IMR-90 (cell line): Measurements from ENCODE around the gene DUSP2. TPM values are rescaled to one million over a fixed set of nuclear protein-coding genes. Genes with fewer than 3 reads are reported as not detected.

ENCODE experiments used
- ATAC-seq: fragments of 200-7000 bp; cut with Tn5 transposase; 2 replicates; pipeline ENCODE4 v1.9.1; 2020; ENCODE audit warnings: low read depth, mild to moderate bottlenecking, moderate library complexity
- BruUV-seq: library from RNA; stranded (reverse); fragments of 400-500 nt; replicated peaks from 2 replicates; lab custom pipeline; 2021; lab: Mats Ljungman, UMichigan
- CTCF ChIA-PET: fragments of 300-600 bp; formaldehyde crosslinking; extraction: SDS; loops from one replicate; lab custom pipeline; 2021; ENCODE audit warnings: antibody characterized with exemption; lab: Yijun Ruan, JAX
- POLR2A ChIA-PET: fragments of 300-600 bp; sonication (Branson Sonifier 250); formaldehyde crosslinking; loops from one replicate; lab custom pipeline; 2022; ENCODE audit warnings: antibody characterized with exemption; ENCODE audit not compliant: unreplicated experiment; lab: Charles Lee
- DNase-seq: peaks from one replicate; pipeline ENCODE4 v3.0.0; 2013
- H2AFZ ChIP-seq: replicated peaks from 2 replicates; pipeline ENCODE3; 2013; ENCODE audit warnings: low read length, mild to moderate bottlenecking; ENCODE audit not compliant: poor library complexity
- H2AK5ac ChIP-seq: 2 replicates; pipeline ENCODE4 v1.6.1; 2013; ENCODE audit warnings: low read depth, low read length, inconsistent platforms
- H2AK9ac ChIP-seq: replicated peaks from 2 replicates; pipeline ENCODE3; 2013; ENCODE audit warnings: mild to moderate bottlenecking, low read depth, low read length, moderate library complexity; ENCODE audit not compliant: poor library complexity
- H2BK120ac ChIP-seq: 2 replicates; pipeline ENCODE4 v1.6.1; 2013; ENCODE audit warnings: low read depth, low read length, inconsistent platforms
- H2BK15ac ChIP-seq: 3 replicates; pipeline ENCODE4 v1.6.1; 2013; ENCODE audit warnings: low read depth, low read length, inconsistent platforms
- H2BK20ac ChIP-seq: 2 replicates; pipeline ENCODE4 v1.6.1; 2013; ENCODE audit warnings: low read depth, mild to moderate bottlenecking, inconsistent platforms, low read length, moderate library complexity
- H2BK5ac ChIP-seq: 2 replicates; pipeline ENCODE4 v1.6.1; 2013; ENCODE audit warnings: mild to moderate bottlenecking, low read depth, low read length, inconsistent platforms; ENCODE audit not compliant: poor library complexity, severe bottlenecking
- H3K14ac ChIP-seq: replicated peaks from 2 replicates; pipeline ENCODE4 v1.6.1; 2013; ENCODE audit warnings: low read depth, low read length, inconsistent platforms
- H3K18ac ChIP-seq: 2 replicates; pipeline ENCODE4 v1.6.1; 2013; ENCODE audit warnings: low read depth, low read length, control low read depth
- H3K23ac ChIP-seq: 2 replicates; pipeline ENCODE4 v1.6.1; 2013; ENCODE audit warnings: low read depth, low read length, inconsistent platforms
- H3K27ac ChIP-seq: 2 replicates; pipeline ENCODE4 v1.5.1; 2013; ENCODE audit warnings: mild to moderate bottlenecking, control low read depth, low read length; ENCODE audit not compliant: insufficient read depth
- H3K27me3 ChIP-seq: 2 replicates; pipeline ENCODE4 v1.6.1; 2013; ENCODE audit warnings: low read length; ENCODE audit not compliant: control insufficient read depth, insufficient read depth
- H3K36me3 ChIP-seq: 2 replicates; pipeline ENCODE4 v1.6.1; 2013; ENCODE audit warnings: low read length, mixed read lengths; ENCODE audit not compliant: control insufficient read depth, insufficient read depth
- H3K4ac ChIP-seq: 2 replicates; pipeline ENCODE4 v1.6.1; 2013; ENCODE audit warnings: low read depth, low read length, inconsistent platforms
- H3K4me1 ChIP-seq: 2 replicates; pipeline ENCODE4 v1.6.1; 2013; ENCODE audit warnings: low read length, mixed read lengths; ENCODE audit not compliant: control insufficient read depth, insufficient read depth
- H3K4me2 ChIP-seq: 2 replicates; pipeline ENCODE4 v1.6.1; 2013; ENCODE audit warnings: low read depth, mild to moderate bottlenecking, control low read depth, low read length, moderate library complexity
- H3K4me3 ChIP-seq: 2 replicates; pipeline ENCODE4 v1.5.1; 2013; ENCODE audit warnings: low read depth, mild to moderate bottlenecking, control low read depth, low read length, moderate library complexity; ENCODE audit not compliant: insufficient read depth
- H3K56ac ChIP-seq: 2 replicates; pipeline ENCODE4 v1.6.1; 2013; ENCODE audit warnings: low read length, inconsistent platforms; ENCODE audit not compliant: insufficient read depth; ENCODE audit errors: extremely low read depth
- H3K79me1 ChIP-seq, 2 experiments: 2 replicates each; pipeline ENCODE4 v1.6.1; 2013; ENCODE audit warnings: low read length in 2 of 2, inconsistent platforms in 1 of 2, low read depth in 1 of 2
- H3K9ac ChIP-seq: 2 replicates; pipeline ENCODE4 v1.6.1; 2013; ENCODE audit warnings: low read depth, low read length, control low read depth
- H3K9me1 ChIP-seq: 2 replicates; pipeline ENCODE4 v1.6.1; 2013; ENCODE audit warnings: low read length, inconsistent platforms; ENCODE audit not compliant: insufficient read depth
- H3K9me3 ChIP-seq: 2 replicates; pipeline ENCODE4 v1.6.1; 2013; ENCODE audit warnings: low read length; ENCODE audit not compliant: control insufficient read depth, insufficient read depth
- H4K20me1 ChIP-seq: 2 replicates; pipeline ENCODE4 v1.6.1; 2013; ENCODE audit warnings: low read length, inconsistent platforms; ENCODE audit not compliant: insufficient read depth
- H4K5ac ChIP-seq: 2 replicates; pipeline ENCODE4 v1.6.1; 2013; ENCODE audit warnings: mild to moderate bottlenecking, low read depth, low read length, control low read depth
- H4K8ac ChIP-seq, 2 experiments: 2 replicates each; pipeline ENCODE4 v1.6.1; 2013; ENCODE audit warnings: low read depth in 2 of 2, low read length in 2 of 2, control low read depth in 1 of 2, inconsistent platforms in 1 of 2
- H4K91ac ChIP-seq: 2 replicates; pipeline ENCODE4 v1.6.1; 2013; ENCODE audit warnings: low read depth, low read length, inconsistent platforms; ENCODE audit not compliant: insufficient read depth
- CHD1 ChIP-seq: IDR thresholded peaks from 2 replicates; pipeline ENCODE4 v1.6.1; 2012; ENCODE audit warnings: low read depth, low read length, improper control_type of control experiment
- WGBS, 2 experiments: methylation state at CpG; one replicate each; pipeline versions ENCODE4 v1.1.5 to v1.1.7; 2013; ENCODE audit warnings: missing lambda C conversion rate in 2 of 2; ENCODE audit not compliant: insufficient read length in 1 of 2; ENCODE audit errors: extremely low coverage in 2 of 2; 5-methylcytosine and 5-hydroxymethylcytosine counted together
- dilution Hi-C: fragments of 300-500 bp; cut with HindIII; formaldehyde crosslinking; loops from one replicate; pipeline ENCODE4 v1.14.3; 2018; ENCODE audit warnings: low sequenced_read_pairs; ENCODE audit not compliant: unreplicated experiment
- in situ Hi-C: fragments of 300-500 bp; cut with MboI; formaldehyde crosslinking; loops from 3 replicates; pipeline ENCODE4 v1.14.3; 2019; ENCODE audit warnings: low sequenced_read_pairs, inconsistent platforms, mixed read lengths
- intact Hi-C: fragments of 100-400 bp; cut with micrococcal nuclease; formaldehyde crosslinking; loops from 2 replicates; pipeline ENCODE4 v1.10.0; 2022
- polyA plus RNA-seq, 3 experiments: library from polyadenylated mRNA; depleted of rRNA; stranded (reverse); fragments of >200 nt; gene quantifications; 2 replicates each; pipeline ENCODE4 v1.2.3, GENCODE V29; 2012; ENCODE audit warnings: low replicate concordance in 1 of 3
- total RNA-seq: library from RNA; depleted of rRNA; stranded (reverse); fragments of >200 nt; gene quantifications from 2 replicates; pipeline ENCODE4 v1.2.3, GENCODE V29; 2012
- TF ChIP-seq, protein P1 (sequence below): fragments of 150-350 bp; IDR thresholded peaks from 2 replicates; pipeline ENCODE4 v1.6.1; 2016; ENCODE audit warnings: low read depth, mild to moderate bottlenecking, low read length, moderate library complexity, borderline replicate concordance

The DUSP2 gene
- total and polyA plus RNA-seq, 2 of the 4 experiments (the other 2 are of a cell fraction), result 1.8 to 3.8 TPM

GRCh38 chr2:96174251-96175144, 29.3 kb upstream of the DUSP2 start (continued):
- TF ChIP-seq, protein P1, sequence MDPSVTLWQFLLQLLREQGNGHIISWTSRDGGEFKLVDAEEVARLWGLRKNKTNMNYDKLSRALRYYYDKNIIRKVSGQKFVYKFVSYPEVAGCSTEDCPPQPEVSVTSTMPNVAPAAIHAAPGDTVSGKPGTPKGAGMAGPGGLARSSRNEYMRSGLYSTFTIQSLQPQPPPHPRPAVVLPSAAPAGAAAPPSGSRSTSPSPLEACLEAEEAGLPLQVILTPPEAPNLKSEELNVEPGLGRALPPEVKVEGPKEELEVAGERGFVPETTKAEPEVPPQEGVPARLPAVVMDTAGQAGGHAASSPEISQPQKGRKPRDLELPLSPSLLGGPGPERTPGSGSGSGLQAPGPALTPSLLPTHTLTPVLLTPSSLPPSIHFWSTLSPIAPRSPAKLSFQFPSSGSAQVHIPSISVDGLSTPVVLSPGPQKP, result no peak
- TF ChIP-seq CHD1, result no peak

DNA sequence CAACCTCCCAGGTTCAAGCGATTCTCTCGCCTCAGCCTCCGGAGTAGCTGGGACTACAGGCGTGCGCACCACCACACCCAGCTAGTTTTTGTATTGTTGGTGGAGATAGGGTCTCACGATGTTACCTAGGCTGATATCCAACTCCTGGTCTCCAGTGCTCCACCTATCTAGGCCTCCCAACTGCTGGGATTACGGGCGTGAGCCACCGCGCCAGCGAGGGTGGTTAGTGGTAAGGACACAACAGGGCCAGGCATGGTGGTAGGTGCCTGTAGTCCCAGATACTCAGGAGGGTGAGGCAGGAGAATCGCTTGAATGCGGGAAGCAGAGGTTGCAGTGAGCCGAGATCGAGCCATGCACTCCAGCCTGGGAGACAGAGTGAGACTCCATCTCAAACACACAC, 26.6 kb upstream of the DUSP2 start:
- Histone ChIP-seq H3K27me3 (no peaks in the 10 kb centered on the region), H3K79me1 (no peaks in the 10 kb centered on the region), H2AK5ac (no peak overlapping the region), H3K9me1 (0 out of 2 replicates have a peak, but pooled peaks cover 3% of the 10 kb centered on the region), H4K8ac (no peak overlapping the region), H3K23ac (no peak overlapping the region), H2AK9ac (no peak overlapping the region), H3K4me3 (no peak overlapping the region), H3K9me3 (no peaks in the 10 kb centered on the region), H3K27ac (no peak overlapping the region), H4K20me1 (no peaks in the 10 kb centered on the region), H4K91ac (no peak overlapping the region), H2BK120ac (no peak overlapping the region), H3K4ac (no peak overlapping the region), H3K14ac (no peak overlapping the region), H2BK20ac (no peak overlapping the region), H3K36me3 (no peaks in the 10 kb centered on the region), H2AFZ (no peak overlapping the region), H3K4me2 (no peak overlapping the region), H3K4me1 (peaks cover 2% of the 10 kb centered on the region; the same call in 1 of the 2 replicates), H4K5ac (no peak overlapping the region), H2BK15ac (no peak overlapping the region), H3K9ac (no peak overlapping the region), H3K56ac (no peak overlapping the region), H3K18ac (no peak overlapping the region), H2BK5ac (no peak overlapping the region)
- intact Hi-C loops (no loop called here), dilution Hi-C loops (no loop called here), in situ Hi-C loops (no loop called here)
- no CpG with 5 or more reads among the region's 15 CpGs for WGBS, 2 experiments
- ATAC-seq (no peak), DNase-seq (no peak)
- POLR2A ChIA-PET, result no interaction called here
- BruUV-seq, result no TSS peak
- CTCF ChIA-PET, result no interaction called here
- TF ChIP-seq, protein P1, result no peak
